PC-9 (cell line): ENCODE measurements around the gene SLC27A1. TPM values are rescaled to one million over a fixed set of nuclear protein-coding genes. Genes with fewer than 3 reads are reported as not detected.
A peak's percentile ranks its signal among the peaks of the same experiment; 100 is the strongest.

Experiments
- BruUV-seq: library from RNA; stranded (reverse); fragments of 400-500 nt; replicated peaks from 2 replicates; lab custom pipeline; 2021; lab: Mats Ljungman, UMichigan
- CTCF ChIA-PET: fragments of 300-600 bp; sonication (Branson Sonifier 250); formaldehyde crosslinking; loops from one replicate; lab custom pipeline; 2022; ENCODE audit warnings: antibody characterized with exemption; lab: Charles Lee
- POLR2A ChIA-PET: fragments of 300-600 bp; sonication (Branson Sonifier 250); formaldehyde crosslinking; loops from one replicate; lab custom pipeline; 2022; ENCODE audit warnings: antibody characterized with exemption; ENCODE audit not compliant: unreplicated experiment; lab: Charles Lee
- DNase-seq, 2 experiments: peaks; one replicate each; pipeline versions ENCODE4 v3.0.0 to v3.0.0-alpha.2; 2015 to 2022; ENCODE audit warnings: mixed read lengths in 1 of 2
- H2AFZ ChIP-seq: fragments of 200-600 bp; sonication (generic); 2 replicates; pipeline ENCODE4 v1.8.1; 2017; ENCODE audit warnings: antibody characterized with exemption
- H3F3A ChIP-seq: fragments of 200-600 bp; sonication (generic); 2 replicates; pipeline ENCODE4 v1.8.1; 2017; ENCODE audit warnings: antibody characterized with exemption, mild to moderate bottlenecking, low read depth; ENCODE audit not compliant: insufficient read depth
- H3K27ac ChIP-seq: fragments of 200-600 bp; sonication (generic); 2 replicates; pipeline ENCODE4 v1.6.1; 2016; ENCODE audit warnings: mixed run types
- H3K27me3 ChIP-seq: fragments of 200-600 bp; sonication (generic); 2 replicates; pipeline ENCODE4 v1.6.1; 2016; ENCODE audit warnings: low read depth, mixed run types; ENCODE audit not compliant: insufficient read depth
- H3K36me3 ChIP-seq: fragments of 200-600 bp; sonication (generic); 2 replicates; pipeline ENCODE4 v1.6.1; 2016; ENCODE audit warnings: low read depth, mixed run types
- H3K4me1 ChIP-seq: fragments of 200-600 bp; sonication (generic); replicated peaks from 2 replicates; pipeline ENCODE4 v1.6.1; 2016; ENCODE audit warnings: mixed run types; ENCODE audit not compliant: insufficient read depth
- H3K4me2 ChIP-seq: fragments of 200-600 bp; sonication (generic); 2 replicates; pipeline ENCODE4 v1.6.1; 2017; ENCODE audit warnings: mixed run types
- H3K4me3 ChIP-seq: fragments of 200-600 bp; sonication (generic); 2 replicates; pipeline ENCODE4 v1.6.1; 2016; ENCODE audit warnings: mixed run types
- H3K79me2 ChIP-seq: fragments of 200-600 bp; sonication (generic); 2 replicates; pipeline ENCODE4 v1.6.1; 2017; ENCODE audit warnings: low read depth, mixed run types
- H3K9me2 ChIP-seq: fragments of 200-600 bp; sonication (generic); 2 replicates; pipeline ENCODE4 v1.8.1; 2017; ENCODE audit warnings: mild to moderate bottlenecking; ENCODE audit not compliant: insufficient read depth
- H3K9me3 ChIP-seq: fragments of 200-600 bp; sonication (generic); 2 replicates; pipeline ENCODE4 v1.8.1; 2016; ENCODE audit warnings: low read depth; ENCODE audit not compliant: insufficient read depth
- H4K20me1 ChIP-seq: fragments of 200-600 bp; sonication (generic); 2 replicates; pipeline ENCODE4 v1.8.1; 2017; ENCODE audit not compliant: insufficient read depth
- CTCF ChIP-seq: fragments of 200-600 bp; sonication (generic); conservative IDR thresholded peaks from 2 replicates; pipeline ENCODE4 v1.6.1; 2017; ENCODE audit warnings: mixed run types, antibody characterized with exemption, mild to moderate bottlenecking, moderate library complexity
- EZH2 ChIP-seq: fragments of 200-600 bp; sonication (generic); IDR thresholded peaks from 2 replicates; pipeline ENCODE4 v1.8.0; 2017; ENCODE audit warnings: antibody characterized with exemption, low read depth
- intact Hi-C: fragments of 100-400 bp; cut with micrococcal nuclease; formaldehyde crosslinking; loops from one replicate; pipeline ENCODE4 v1.10.0; 2022; ENCODE audit not compliant: unreplicated experiment
- total RNA-seq: library from RNA; stranded (reverse); gene quantifications from 2 replicates; pipeline ENCODE4 v1.2.3, GENCODE V29; 2021

Gene SLC27A1
- total RNA-seq, 1 experiment from 2014 or later, result 30.8 TPM

GRCh38 chr19:17424743-17425365 lies 45.5 kb upstream of the SLC27A1 start:
- 0 out of 2 replicates have a peak, but pooled peaks cover 6% of the 10 kb centered on the region for H3K4me1 ChIP-seq
- H3K9me2 ChIP-seq, result no peaks in the 10 kb centered on the region
- TF ChIP-seq EZH2 (no peak), CTCF (0 out of 2 replicates have a peak, but pooled peaks have one; percentile 34)
- H3K36me3 ChIP-seq, result 0 out of 2 replicates have a peak, but pooled peaks cover 4% of the 10 kb centered on the region
- intact Hi-C loops, result no loop called here
- ChIA-PET POLR2A (no interaction called here), CTCF (no interaction called here)
- H3K4me2 ChIP-seq, result no peak overlapping the region
- H3K4me3 ChIP-seq, result no peak overlapping the region
- H4K20me1 ChIP-seq, result no peaks in the 10 kb centered on the region
- no peak for DNase-seq
- no peaks in the 10 kb centered on the region for H3K27me3 ChIP-seq
- H3K9me3 ChIP-seq, result no peaks in the 10 kb centered on the region
- peaks cover 23% of the 10 kb centered on the region; the same call in 1 of the 2 replicates for H3F3A ChIP-seq
- no TSS peak for BruUV-seq
- 0 out of 2 replicates have a peak, but pooled peaks cover 5% of the 10 kb centered on the region for H3K79me2 ChIP-seq
- no peak overlapping the region for H3K27ac ChIP-seq
- H2AFZ ChIP-seq, result no peak overlapping the region

- Histone ChIP-seq H3K27me3 (no peaks in the 10 kb centered on the region), H3K9me3 (no peaks in the 10 kb centered on the region), H4K20me1 (no peaks in the 10 kb centered on the region), H3F3A (peaks cover 27% of the 10 kb centered on the region; the same call in 1 of the 2 replicates), H3K27ac (no peak overlapping the region), H3K79me2 (no peaks in the 10 kb centered on the region), H3K4me2 (no peak overlapping the region), H3K4me1 (no peaks in the 10 kb centered on the region), H3K4me3 (no peak overlapping the region), H3K36me3 (no peaks in the 10 kb centered on the region), H3K9me2 (no peaks in the 10 kb centered on the region), H2AFZ (no peak overlapping the region)
- intact Hi-C loops, result no loop called here
- BruUV-seq, result no TSS peak
- no peak for TF ChIP-seq EZH2
- no peak for TF ChIP-seq CTCF
- CTCF ChIA-PET, result no interaction called here
- no peak for DNase-seq
- POLR2A ChIA-PET, result no interaction called here
These were observed 40.6 kb upstream of the SLC27A1 start for GRCh38 chr19:17429641-17430113.

GRCh38 chr19:17431417-17431816 lies 38.9 kb upstream of the SLC27A1 start:
- ChIA-PET POLR2A (no interaction called here), CTCF (no interaction called here)
- no peak overlapping the region for H3K4me3 ChIP-seq
- BruUV-seq, result no TSS peak
- no peaks in the 10 kb centered on the region for H3K9me2 ChIP-seq
- H3K27ac ChIP-seq, result no peak overlapping the region
- H3K79me2 ChIP-seq, result no peaks in the 10 kb centered on the region
- no peak overlapping the region for H2AFZ ChIP-seq
- H3K36me3 ChIP-seq, result no peaks in the 10 kb centered on the region
- H3K4me2 ChIP-seq, result no peak overlapping the region
- peaks cover 16% of the 10 kb centered on the region; the same call in 1 of the 2 replicates for H3F3A ChIP-seq
- DNase-seq, result no peak
- no peaks in the 10 kb centered on the region for H3K27me3 ChIP-seq
- TF ChIP-seq CTCF (no peak), EZH2 (no peak)
- no peaks in the 10 kb centered on the region for H4K20me1 ChIP-seq
- H3K4me1 ChIP-seq, result no peaks in the 10 kb centered on the region
- intact Hi-C loops, result no loop called here
- H3K9me3 ChIP-seq, result no peaks in the 10 kb centered on the region
